Adipocyte (in vitro differentiated cells): ENCODE data around the gene CHPF.

Experiments used
- DNase-seq: peaks from one replicate; pipeline ENCODE4 v3.0.0-alpha.2; 2015; ENCODE audit warnings: low read depth
- H3K27me3 ChIP-seq: replicated peaks from 2 replicates; pipeline ENCODE4 v1.7.0; 2013; ENCODE audit warnings: mild to moderate bottlenecking, low read length, moderate library complexity; ENCODE audit not compliant: control insufficient read depth, insufficient read depth
- H3K36me3 ChIP-seq: 2 replicates; pipeline ENCODE4 v1.7.0; 2013; ENCODE audit warnings: low read length, mild to moderate bottlenecking, moderate library complexity; ENCODE audit not compliant: control insufficient read depth, insufficient read depth, severe bottlenecking
- H3K4me1 ChIP-seq: 2 replicates; pipeline ENCODE4 v1.7.0; 2013; ENCODE audit warnings: mild to moderate bottlenecking, low read length, moderate library complexity; ENCODE audit not compliant: control insufficient read depth, insufficient read depth
- H3K4me3 ChIP-seq: 2 replicates; pipeline ENCODE4 v1.7.0; 2013; ENCODE audit warnings: mild to moderate bottlenecking, low read length, moderate library complexity
- H3K9ac ChIP-seq: 2 replicates; pipeline ENCODE4 v1.7.0; 2013; ENCODE audit warnings: mild to moderate bottlenecking, low read length, moderate library complexity
- H3K9me3 ChIP-seq: 2 replicates; pipeline ENCODE4 v1.7.0; 2013; ENCODE audit warnings: mild to moderate bottlenecking, low read length, moderate library complexity; ENCODE audit not compliant: control insufficient read depth

The CHPF gene

DNA sequence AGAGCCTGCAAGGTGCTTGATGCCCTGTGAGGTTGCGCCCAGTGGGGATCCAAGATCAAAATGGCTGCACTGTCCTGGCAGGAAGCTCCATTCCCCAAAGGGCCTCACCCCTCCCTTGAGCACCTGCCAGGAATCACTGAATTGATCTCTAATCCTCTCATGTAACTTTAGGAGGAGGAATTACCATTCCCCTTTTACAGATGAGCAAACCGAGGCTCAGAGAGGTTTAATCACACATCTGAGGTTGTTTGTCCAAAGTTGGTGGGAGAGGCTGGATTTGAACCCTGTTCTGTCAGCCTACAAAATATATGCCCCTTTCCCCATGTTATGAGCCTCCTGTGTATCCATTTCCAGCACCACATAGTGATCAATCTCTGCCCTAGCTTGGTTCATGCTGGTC is 18.8 kb downstream of the CHPF start:
- H3K27me3 ChIP-seq: peaks cover 37% of the 10 kb centered on the region
- H3K4me1 ChIP-seq: peaks cover 12% of the 10 kb centered on the region
- no peak for DNase-seq

GRCh38 chr2:219523031-219523671 is 20.5 kb downstream of the CHPF start:
- H3K9me3 ChIP-seq: no peaks in the 10 kb centered on the region

More for the DNA sequence above, 18.8 kb downstream of the CHPF start:
- Histone ChIP-seq H3K4me3 (no peak overlapping the region), H3K9me3 (no peaks in the 10 kb centered on the region), H3K36me3 (no peaks in the 10 kb centered on the region), H3K9ac (no peak overlapping the region)

DNA sequence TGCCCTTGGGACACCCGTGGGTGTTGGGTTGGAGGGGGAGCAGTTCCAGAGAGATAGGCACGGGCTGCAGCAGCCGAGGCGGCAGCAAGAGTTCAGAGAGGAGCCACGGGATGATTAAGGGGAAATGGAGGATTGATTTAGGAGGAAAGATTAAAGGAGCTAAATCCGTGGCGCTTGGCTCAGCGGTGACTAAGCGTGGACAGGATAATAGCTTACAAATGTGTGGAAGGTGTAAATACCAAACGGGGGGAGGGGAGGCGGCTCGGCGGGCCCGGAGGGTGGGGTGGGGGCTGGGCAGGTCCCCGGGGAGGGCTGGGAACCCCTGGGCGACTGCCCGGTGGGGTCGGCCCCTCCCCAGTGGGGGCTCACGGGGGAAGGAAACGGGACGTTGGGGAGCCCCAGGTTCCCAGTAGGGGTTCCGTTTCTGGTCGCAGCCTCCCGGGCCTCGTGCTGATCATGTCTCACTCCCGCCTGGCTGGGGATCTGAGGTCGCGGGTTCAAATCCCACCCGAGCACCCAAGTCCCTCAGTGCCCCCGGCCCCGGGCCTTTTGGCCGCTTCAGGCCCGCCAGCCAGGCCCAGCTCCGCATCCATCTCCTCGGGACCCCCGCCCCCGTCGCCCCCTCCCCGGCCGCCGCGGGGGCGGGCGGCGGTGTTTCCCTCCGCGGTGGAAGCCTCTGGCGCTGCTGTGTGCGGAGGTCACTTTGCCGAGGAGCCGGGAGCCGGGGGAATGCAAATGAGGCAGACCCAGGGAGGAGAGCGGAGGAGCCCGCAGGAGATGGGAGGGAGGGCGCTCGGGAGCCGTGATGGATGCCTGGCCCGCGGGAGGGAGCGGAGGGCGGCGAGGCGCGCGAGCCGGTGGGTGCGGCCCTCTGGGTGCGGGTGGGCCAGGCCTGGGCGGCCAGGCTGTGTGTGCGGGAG is 21.2 kb downstream of the CHPF start:
- H3K4me1 ChIP-seq: peaks cover 19% of the 10 kb centered on the region
- DNase-seq: peak; percentile 57
- peak overlapping the region; percentile 45 for H3K9ac ChIP-seq
- H3K36me3 ChIP-seq: no peaks in the 10 kb centered on the region
- H3K9me3 ChIP-seq: no peaks in the 10 kb centered on the region
- no peak overlapping the region for H3K4me3 ChIP-seq
- H3K27me3 ChIP-seq: peaks cover 20% of the 10 kb centered on the region

More at GRCh38 chr2:219523031-219523671, 20.5 kb downstream of the CHPF start:
- no peak for DNase-seq
- Histone ChIP-seq H3K4me3 (no peak overlapping the region), H3K36me3 (no peaks in the 10 kb centered on the region), H3K27me3 (peaks cover 25% of the 10 kb centered on the region), H3K9ac (no peak overlapping the region), H3K4me1 (peaks cover 12% of the 10 kb centered on the region)

- peak; percentile 73 for DNase-seq
- Histone ChIP-seq H3K36me3 (no peaks in the 10 kb centered on the region), H3K4me3 (no peak overlapping the region), H3K9ac (peak overlapping the region; percentile 45), H3K4me1 (peaks cover 20% of the 10 kb centered on the region), H3K27me3 (peaks cover 18% of the 10 kb centered on the region), H3K9me3 (no peaks in the 10 kb centered on the region)
These were observed 22.3 kb downstream of the CHPF start for GRCh38 chr2:219521066-219521880.

DNA sequence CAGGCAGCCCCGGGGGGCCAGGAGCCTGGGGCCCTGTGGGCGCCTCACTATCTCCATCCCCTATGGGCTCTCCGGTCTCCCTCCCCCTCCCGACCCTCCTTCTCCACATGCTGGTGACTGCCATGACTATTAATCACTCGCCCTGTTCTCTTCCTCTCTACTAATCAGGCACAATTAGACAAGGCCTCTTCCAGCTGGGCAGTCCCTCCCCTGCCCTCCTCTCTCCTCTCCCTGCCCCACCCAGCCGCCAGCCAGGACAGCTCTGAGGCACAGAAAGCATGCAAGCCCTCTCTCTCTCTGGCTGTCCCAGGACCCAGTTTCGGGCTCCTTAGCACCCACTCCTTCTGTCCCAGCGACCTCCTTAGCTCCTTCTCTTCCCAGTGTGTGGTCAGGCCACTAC is 23.5 kb downstream of the CHPF start:
- H3K4me3 ChIP-seq: no peak overlapping the region
- no peak overlapping the region for H3K9ac ChIP-seq
- H3K9me3 ChIP-seq: no peaks in the 10 kb centered on the region
- H3K27me3 ChIP-seq: peaks cover 16% of the 10 kb centered on the region
- peaks cover 20% of the 10 kb centered on the region for H3K4me1 ChIP-seq
- no peaks in the 10 kb centered on the region for H3K36me3 ChIP-seq
- no peak for DNase-seq

DNA sequence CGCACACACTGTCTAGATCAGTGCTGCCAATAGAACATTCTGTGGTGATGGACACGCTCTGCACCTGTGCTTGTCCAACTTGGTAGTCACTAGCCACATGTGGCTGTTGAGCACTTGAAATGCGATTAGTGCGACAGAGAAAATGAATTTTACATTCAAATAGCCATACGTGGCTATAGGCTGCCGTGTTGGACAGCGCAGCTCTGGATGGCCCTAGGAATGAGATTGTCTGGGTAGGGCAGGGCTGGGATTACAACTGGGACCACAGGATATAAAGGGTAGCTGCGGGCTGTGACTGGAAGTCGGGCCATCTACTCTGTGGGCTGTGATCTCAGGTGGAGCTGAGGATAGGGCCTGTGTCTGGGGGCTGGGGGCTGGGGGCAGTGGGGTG is 24.1 kb downstream of the CHPF start:
- DNase-seq: no peak
- Histone ChIP-seq H3K27me3 (peaks cover 16% of the 10 kb centered on the region), H3K9ac (no peak overlapping the region), H3K4me1 (peaks cover 21% of the 10 kb centered on the region), H3K9me3 (no peaks in the 10 kb centered on the region), H3K36me3 (no peaks in the 10 kb centered on the region), H3K4me3 (no peak overlapping the region)

DNA sequence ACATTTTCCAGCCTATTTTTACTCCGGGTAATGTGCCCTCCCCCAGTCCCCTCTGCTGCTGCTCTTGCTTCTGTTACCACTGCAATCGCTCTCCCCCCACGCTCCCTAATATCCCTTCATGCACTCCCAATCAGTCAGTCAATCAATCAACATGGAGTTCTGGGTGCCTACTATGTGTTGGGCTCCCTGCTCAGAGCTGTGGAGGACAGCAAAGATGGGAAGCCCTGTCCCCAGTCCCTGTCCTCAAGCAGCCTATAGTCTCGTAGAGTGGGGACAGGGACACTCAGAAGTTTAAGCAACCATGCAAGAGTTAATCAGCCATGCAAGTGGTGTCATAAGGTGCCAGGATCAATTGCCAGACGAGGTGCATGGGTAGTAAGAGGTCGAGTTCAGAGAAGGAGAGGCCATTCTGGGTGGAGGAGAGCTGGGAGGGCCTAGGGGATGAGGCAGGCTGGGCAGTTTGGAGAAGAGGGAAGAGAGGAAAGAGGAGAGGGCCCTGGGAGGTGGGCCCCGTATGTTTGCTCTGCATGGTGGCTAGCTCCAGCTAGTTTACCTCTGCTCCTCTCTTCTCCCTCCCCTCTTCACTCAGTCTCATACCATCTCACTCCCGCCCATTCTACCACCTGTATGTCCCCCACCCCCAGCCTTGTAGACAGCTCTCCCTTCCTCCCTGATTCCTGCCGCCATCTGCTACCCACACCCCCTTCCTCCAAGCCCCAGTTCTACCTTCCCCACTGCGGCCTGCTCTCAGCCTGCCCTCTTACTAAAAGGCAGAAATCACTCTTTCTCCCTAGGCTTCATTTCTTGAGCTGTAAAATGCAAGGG is 25.4 kb downstream of the CHPF start:
- Histone ChIP-seq H3K27me3 (peaks cover 21% of the 10 kb centered on the region), H3K4me1 (peaks cover 30% of the 10 kb centered on the region), H3K9me3 (no peaks in the 10 kb centered on the region), H3K36me3 (no peaks in the 10 kb centered on the region), H3K9ac (peak overlapping the region; percentile 18), H3K4me3 (peak overlapping the region; percentile 31)
- no peak for DNase-seq

GRCh38 chr2:219516888-219517287 is 26.7 kb downstream of the CHPF start:
- no peak for DNase-seq
- H3K9me3 ChIP-seq: no peaks in the 10 kb centered on the region
- H3K4me3 ChIP-seq: no peak overlapping the region
- H3K36me3 ChIP-seq: no peaks in the 10 kb centered on the region
- no peak overlapping the region for H3K9ac ChIP-seq
- H3K27me3 ChIP-seq: peaks cover 32% of the 10 kb centered on the region
- peaks cover 32% of the 10 kb centered on the region for H3K4me1 ChIP-seq

GRCh38 chr2:219515874-219516629 is 27.6 kb downstream of the CHPF start:
- H3K27me3 ChIP-seq: peaks cover 36% of the 10 kb centered on the region
- H3K4me1 ChIP-seq: peaks cover 23% of the 10 kb centered on the region
- DNase-seq: no peak
- H3K9me3 ChIP-seq: no peaks in the 10 kb centered on the region
- H3K36me3 ChIP-seq: no peaks in the 10 kb centered on the region
- no peak overlapping the region for H3K4me3 ChIP-seq
- no peak overlapping the region for H3K9ac ChIP-seq

GRCh38 chr2:219514836-219515235 is 28.8 kb downstream of the CHPF start:
- H3K9me3 ChIP-seq: no peaks in the 10 kb centered on the region
- H3K27me3 ChIP-seq: peaks cover 36% of the 10 kb centered on the region
- H3K4me3 ChIP-seq: no peak overlapping the region
- H3K9ac ChIP-seq: no peak overlapping the region
- no peak for DNase-seq
- peaks cover 30% of the 10 kb centered on the region for H3K4me1 ChIP-seq
- H3K36me3 ChIP-seq: no peaks in the 10 kb centered on the region
